ENCODE results near the gene KCTD6. TPM values are rescaled to one million over a fixed set of nuclear protein-coding genes. Genes with fewer than 3 reads are reported as not detected.

KCTD6 gene
- total RNA-seq, 1 experiment from 2014 or later: 12.0 TPM

- no peak for TF ChIP-seq POLR2A (IDR thresholded peaks at IDR 0.05; ENCODE audit: borderline replicate concordance, extremely low read depth, insufficient read depth, insufficient read length)
- intact Hi-C loops (cut with micrococcal nuclease): no loop called here
- no peak overlapping the region for H3K9ac ChIP-seq (ENCODE audit: low read length)
- no peak overlapping the region for H3K4me3 ChIP-seq (replicated peaks in 1 of 2; ENCODE audit: low read depth in 1 of 2, low read length in 2 of 2)
- no peaks in the 10 kb centered on the region for H3K79me2 ChIP-seq (ENCODE audit: insufficient read depth, low read length)
- no peaks in the 10 kb centered on the region for H3K27me3 ChIP-seq (ENCODE audit: insufficient read depth, low read length)
- no peak overlapping the region for H3K4me2 ChIP-seq (ENCODE audit: low read length)
- H3K36me3 ChIP-seq (ENCODE audit: control insufficient read depth in 1 of 2, insufficient read depth in 2 of 2, low read length in 2 of 2): no peaks in the 10 kb centered on the region
- DNase-seq (ENCODE audit: low read depth, low spot score) (no peak), ATAC-seq (no peak)
- CTCF ChIA-PET: no interaction called here
- POLR2A ChIA-PET: no interaction called here
- BruUV-seq (replicated peaks): no TSS peak
- no peak overlapping the region for H3K27ac ChIP-seq (ENCODE audit: low read depth, low read length)
- no peaks in the 10 kb centered on the region for H3K9me3 ChIP-seq (ENCODE audit: control insufficient read depth in 1 of 2, insufficient read depth in 1 of 2, low read depth in 1 of 2, low read length in 2 of 2)
- H3K4me1 ChIP-seq (ENCODE audit: control insufficient read depth in 1 of 2, insufficient read depth in 2 of 2, low read length in 2 of 2): no peaks in the 10 kb centered on the region
- no peak overlapping the region for H2AFZ ChIP-seq (ENCODE audit: low read depth, low read length, poor library complexity, severe bottlenecking)
- H4K20me1 ChIP-seq (ENCODE audit: insufficient read depth): no peaks in the 10 kb centered on the region
- RAD21 ChIA-PET (ENCODE audit: low non-redundant PET in 1 of 2, low total read pairs in 2 of 2, uncharacterized antibody in 2 of 2, unreplicated experiment in 2 of 2): no interaction called here
- H3K9me2 ChIP-seq (ENCODE audit: insufficient read depth): no peaks in the 10 kb centered on the region
These were observed 22.5 kb downstream of the KCTD6 start for GRCh38 chr3:58514405-58514804.

DNA sequence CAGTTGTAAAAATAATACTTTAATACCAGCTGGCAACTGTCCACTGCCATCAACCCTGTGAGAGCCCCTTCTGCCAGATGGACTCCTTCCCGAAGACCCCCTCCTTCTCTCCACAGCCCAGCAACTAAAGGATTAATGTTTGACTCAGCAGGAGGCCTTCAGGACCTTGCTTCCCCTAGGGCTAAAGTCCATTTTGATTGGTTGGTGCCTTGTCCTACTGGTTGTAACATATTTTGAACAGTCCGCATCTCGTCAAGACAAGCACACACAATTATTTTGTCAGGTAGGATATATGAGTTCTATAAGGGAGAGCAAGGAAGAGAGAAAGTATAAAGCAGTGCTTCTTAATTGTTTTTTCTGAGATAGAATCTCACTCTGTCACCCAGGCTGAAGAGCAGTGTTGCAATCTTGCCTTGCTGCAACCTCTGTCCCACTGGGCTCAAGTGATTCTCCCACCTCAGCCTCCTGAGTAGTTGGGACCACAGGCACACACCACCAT lies 26.4 kb downstream of the KCTD6 start:
- Histone ChIP-seq H3K9me3 (ENCODE audit: control insufficient read depth in 1 of 2, insufficient read depth in 1 of 2, low read depth in 1 of 2, low read length in 2 of 2) (no peaks in the 10 kb centered on the region), H3K9me2 (ENCODE audit: insufficient read depth) (no peaks in the 10 kb centered on the region), H3K27ac (ENCODE audit: low read depth, low read length) (no peak overlapping the region), H3K4me3 (replicated peaks in 1 of 2; ENCODE audit: low read depth in 1 of 2, low read length in 2 of 2) (no peak overlapping the region), H4K20me1 (ENCODE audit: insufficient read depth) (no peaks in the 10 kb centered on the region), H3K9ac (ENCODE audit: low read length) (no peak overlapping the region), H2AFZ (ENCODE audit: low read depth, low read length, poor library complexity, severe bottlenecking) (no peak overlapping the region), H3K4me2 (ENCODE audit: low read length) (no peak overlapping the region), H3K4me1 (ENCODE audit: control insufficient read depth in 1 of 2, insufficient read depth in 2 of 2, low read length in 2 of 2) (no peaks in the 10 kb centered on the region), H3K79me2 (ENCODE audit: insufficient read depth, low read length) (no peaks in the 10 kb centered on the region), H3K27me3 (ENCODE audit: insufficient read depth, low read length) (no peaks in the 10 kb centered on the region), H3K36me3 (ENCODE audit: control insufficient read depth in 1 of 2, insufficient read depth in 2 of 2, low read length in 2 of 2) (no peaks in the 10 kb centered on the region)
- DNase-seq (ENCODE audit: low read depth, low spot score) (no peak), ATAC-seq (no peak)
- CTCF ChIA-PET: no interaction called here
- intact Hi-C loops (cut with micrococcal nuclease): no loop called here
- POLR2A ChIA-PET: no interaction called here
- BruUV-seq (replicated peaks): no TSS peak
- TF ChIP-seq FOSL1 (IDR thresholded peaks at IDR 0.05; ENCODE audit: low read depth): no peak
- no peak for TF ChIP-seq TCF7L2 (IDR thresholded peaks at IDR 0.05; ENCODE audit: borderline replicate concordance, extremely low read depth, insufficient read depth, insufficient read length)
- TF ChIP-seq JUND (IDR thresholded peaks at IDR 0.05): no peak
- TF ChIP-seq SP1 (IDR thresholded peaks at IDR 0.05; ENCODE audit: low read depth): no peak
- no peak for TF ChIP-seq POLR2AphosphoS5 (IDR thresholded peaks at IDR 0.05; ENCODE audit: low read depth, low read length)
- no peak for TF ChIP-seq YY1 (IDR thresholded peaks at IDR 0.05; ENCODE audit: extremely low read depth, insufficient replicate concordance, low read depth, low read length)
- TF ChIP-seq, protein P1, sequence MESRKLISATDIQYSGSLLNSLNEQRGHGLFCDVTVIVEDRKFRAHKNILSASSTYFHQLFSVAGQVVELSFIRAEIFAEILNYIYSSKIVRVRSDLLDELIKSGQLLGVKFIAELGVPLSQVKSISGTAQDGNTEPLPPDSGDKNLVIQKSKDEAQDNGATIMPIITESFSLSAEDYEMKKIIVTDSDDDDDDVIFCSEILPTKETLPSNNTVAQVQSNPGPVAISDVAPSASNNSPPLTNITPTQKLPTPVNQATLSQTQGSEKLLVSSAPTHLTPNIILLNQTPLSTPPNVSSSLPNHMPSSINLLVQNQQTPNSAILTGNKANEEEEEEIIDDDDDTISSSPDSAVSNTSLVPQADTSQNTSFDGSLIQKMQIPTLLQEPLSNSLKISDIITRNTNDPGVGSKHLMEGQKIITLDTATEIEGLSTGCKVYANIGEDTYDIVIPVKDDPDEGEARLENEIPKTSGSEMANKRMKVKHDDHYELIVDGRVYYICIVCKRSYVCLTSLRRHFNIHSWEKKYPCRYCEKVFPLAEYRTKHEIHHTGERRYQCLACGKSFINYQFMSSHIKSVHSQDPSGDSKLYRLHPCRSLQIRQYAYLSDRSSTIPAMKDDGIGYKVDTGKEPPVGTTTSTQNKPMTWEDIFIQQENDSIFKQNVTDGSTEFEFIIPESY (IDR thresholded peaks at IDR 0.05; ENCODE audit: extremely low read depth, insufficient replicate concordance, low read length): no peak
- TF ChIP-seq ZNF274 (IDR thresholded peaks at IDR 0.05; ENCODE audit: low read depth, low read length): no peak
- no peak for TF ChIP-seq ZFX (IDR thresholded peaks at IDR 0.05)
- no peak for TF ChIP-seq RAD21 (IDR thresholded peaks at IDR 0.05; ENCODE audit: low read depth)
- no peak for TF ChIP-seq CBX3 (IDR thresholded peaks at IDR 0.05; ENCODE audit: low read depth)
- RAD21 ChIA-PET (ENCODE audit: low non-redundant PET in 1 of 2, low total read pairs in 2 of 2, uncharacterized antibody in 2 of 2, unreplicated experiment in 2 of 2): no interaction called here
